Measurements from ENCODE around the gene MGAT5.
A peak's percentile ranks its signal among the peaks of the same experiment; 100 is the strongest.

Gene MGAT5

DNA sequence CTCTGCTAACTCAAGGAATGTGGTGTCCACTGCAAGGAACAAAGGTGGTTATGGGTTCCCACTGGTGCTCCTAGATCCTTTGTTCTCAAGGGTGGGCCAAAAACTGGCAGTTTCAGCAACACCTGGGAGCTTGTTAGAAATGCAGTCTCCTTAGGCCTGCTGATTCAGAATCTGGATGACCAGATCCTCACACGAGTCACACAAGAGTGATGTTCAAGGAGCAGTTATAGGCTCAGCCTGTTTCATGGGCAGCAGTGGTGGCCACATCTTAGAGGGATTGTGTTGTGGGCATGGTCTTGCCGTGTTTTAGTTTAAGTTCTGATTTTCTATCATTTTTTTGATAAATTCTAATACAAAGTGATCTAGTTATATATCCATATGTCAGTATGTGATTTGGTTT, 28.7 kb upstream of the MGAT5 start:
- DNase-seq (ENCODE audit: low spot score) (no peak), ATAC-seq (ENCODE audit: low read depth) (0 out of 3 replicates have a peak, but pooled peaks have one; percentile 25)
- no peaks in the 10 kb centered on the region for H3K9me3 ChIP-seq (ENCODE audit: severe bottlenecking)
- no peaks in the 10 kb centered on the region for H3K36me3 ChIP-seq (ENCODE audit: low read depth)
- no peak overlapping the region for H3K27ac ChIP-seq (ENCODE audit: poor library complexity, severe bottlenecking)
- TF ChIP-seq CTCF (IDR thresholded peaks at IDR 0.05; ENCODE audit: poor library complexity, severe bottlenecking), result no peak
- H3K4me1 ChIP-seq (ENCODE audit: insufficient read depth, poor library complexity, severe bottlenecking), result no peaks in the 10 kb centered on the region
- no peaks in the 10 kb centered on the region for H3K27me3 ChIP-seq (ENCODE audit: insufficient read depth, poor library complexity, severe bottlenecking)
- no peak overlapping the region for H3K4me3 ChIP-seq (ENCODE audit: severe bottlenecking)

GRCh38 chr2:134225841-134226240, 28.0 kb upstream of the MGAT5 start:
- Histone ChIP-seq H3K36me3 (ENCODE audit: low read depth) (no peaks in the 10 kb centered on the region), H3K9me3 (ENCODE audit: severe bottlenecking) (no peaks in the 10 kb centered on the region), H3K27ac (ENCODE audit: poor library complexity, severe bottlenecking) (no peak overlapping the region), H3K27me3 (ENCODE audit: insufficient read depth, poor library complexity, severe bottlenecking) (no peaks in the 10 kb centered on the region), H3K4me3 (ENCODE audit: severe bottlenecking) (no peak overlapping the region), H3K4me1 (ENCODE audit: insufficient read depth, poor library complexity, severe bottlenecking) (no peaks in the 10 kb centered on the region)
- no peak for DNase-seq (ENCODE audit: low spot score)
- TF ChIP-seq CTCF (IDR thresholded peaks at IDR 0.05; ENCODE audit: poor library complexity, severe bottlenecking), result no peak
- ATAC-seq (ENCODE audit: low read depth), result no peak

GRCh38 chr2:134226601-134227000, 27.3 kb upstream of the MGAT5 start:
- no peaks in the 10 kb centered on the region for H3K36me3 ChIP-seq (ENCODE audit: low read depth)
- no peak for TF ChIP-seq CTCF (IDR thresholded peaks at IDR 0.05; ENCODE audit: poor library complexity, severe bottlenecking)

DNA sequence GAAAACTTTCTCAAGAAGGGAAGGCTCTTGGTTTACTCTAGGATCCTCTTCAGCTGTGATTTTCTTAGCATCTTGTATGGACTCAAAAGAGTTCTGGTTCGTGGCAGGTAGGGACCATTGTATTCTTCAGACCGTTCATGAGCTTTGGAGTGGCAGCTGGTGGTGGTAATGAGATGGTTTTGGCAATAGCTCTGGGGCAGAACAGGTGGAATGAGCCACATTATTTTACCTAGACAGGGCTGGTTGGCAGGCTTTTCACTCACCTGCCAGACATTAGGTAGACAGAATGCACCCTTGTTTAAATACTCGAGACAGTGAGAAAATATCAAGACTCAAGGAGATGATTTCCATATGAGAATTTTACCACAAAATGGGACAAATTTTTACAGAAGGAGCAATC, 26.2 kb upstream of the MGAT5 start:
- H3K4me3 ChIP-seq (ENCODE audit: severe bottlenecking), result no peak overlapping the region
- H3K27me3 ChIP-seq (ENCODE audit: insufficient read depth, poor library complexity, severe bottlenecking), result no peaks in the 10 kb centered on the region
- no peaks in the 10 kb centered on the region for H3K36me3 ChIP-seq (ENCODE audit: low read depth)
- ATAC-seq (ENCODE audit: low read depth) (no peak), DNase-seq (ENCODE audit: low spot score) (no peak)
- no peak for TF ChIP-seq CTCF (IDR thresholded peaks at IDR 0.05; ENCODE audit: poor library complexity, severe bottlenecking)
- no peaks in the 10 kb centered on the region for H3K9me3 ChIP-seq (ENCODE audit: severe bottlenecking)
- no peak overlapping the region for H3K27ac ChIP-seq (ENCODE audit: poor library complexity, severe bottlenecking)
- peaks cover 9% of the 10 kb centered on the region for H3K4me1 ChIP-seq (ENCODE audit: insufficient read depth, poor library complexity, severe bottlenecking)

More at GRCh38 chr2:134226601-134227000, 27.3 kb upstream of the MGAT5 start:
- H3K4me1 ChIP-seq (ENCODE audit: insufficient read depth, poor library complexity, severe bottlenecking), result no peaks in the 10 kb centered on the region
- ATAC-seq (ENCODE audit: low read depth) (no peak), DNase-seq (ENCODE audit: low spot score) (no peak)
- H3K27ac ChIP-seq (ENCODE audit: poor library complexity, severe bottlenecking), result no peak overlapping the region
- H3K9me3 ChIP-seq (ENCODE audit: severe bottlenecking), result no peaks in the 10 kb centered on the region
- H3K27me3 ChIP-seq (ENCODE audit: insufficient read depth, poor library complexity, severe bottlenecking), result no peaks in the 10 kb centered on the region
- H3K4me3 ChIP-seq (ENCODE audit: severe bottlenecking), result no peak overlapping the region

GRCh38 chr2:134228493-134228903, 25.4 kb upstream of the MGAT5 start:
- DNase-seq (ENCODE audit: low spot score) (no peak), ATAC-seq (ENCODE audit: low read depth) (no peak)
- no peak overlapping the region for H3K27ac ChIP-seq (ENCODE audit: poor library complexity, severe bottlenecking)
- H3K4me1 ChIP-seq (ENCODE audit: insufficient read depth, poor library complexity, severe bottlenecking), result peaks cover 14% of the 10 kb centered on the region
- H3K4me3 ChIP-seq (ENCODE audit: severe bottlenecking), result no peak overlapping the region
- TF ChIP-seq CTCF (IDR thresholded peaks at IDR 0.05; ENCODE audit: poor library complexity, severe bottlenecking), result peak; percentile 22
- H3K27me3 ChIP-seq (ENCODE audit: insufficient read depth, poor library complexity, severe bottlenecking), result no peaks in the 10 kb centered on the region
- H3K36me3 ChIP-seq (ENCODE audit: low read depth), result no peaks in the 10 kb centered on the region
- no peaks in the 10 kb centered on the region for H3K9me3 ChIP-seq (ENCODE audit: severe bottlenecking)
